ENCODE measurements around the gene ABCC2. TPM values are rescaled to one million over a fixed set of nuclear protein-coding genes. Genes with fewer than 3 reads are reported as not detected.

Gene ABCC2
- total and polyA plus RNA-seq, 2 experiments from 2014 or later = 0.45 to 2.4 TPM

DNA sequence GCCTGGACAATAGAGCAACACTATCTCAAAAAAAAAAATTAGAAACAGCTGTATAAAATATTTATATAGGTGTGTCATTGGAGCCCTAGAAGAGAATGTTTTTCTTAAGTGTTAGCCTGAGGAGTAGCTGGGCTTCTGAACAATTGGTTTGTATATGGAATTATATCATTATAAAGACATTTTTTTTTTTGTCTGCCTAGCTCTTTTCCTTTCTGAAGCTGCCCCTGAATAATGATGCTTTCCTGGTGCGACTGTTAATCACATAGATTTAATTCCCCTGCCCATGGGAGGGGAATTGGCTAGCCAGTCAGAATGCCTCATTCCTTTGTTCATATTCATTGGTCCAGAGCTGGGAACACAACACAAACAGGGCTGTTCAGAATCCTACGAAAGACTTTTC, 13.9 kb upstream of the ABCC2 start (continued):
- TF ChIP-seq, protein P1, sequence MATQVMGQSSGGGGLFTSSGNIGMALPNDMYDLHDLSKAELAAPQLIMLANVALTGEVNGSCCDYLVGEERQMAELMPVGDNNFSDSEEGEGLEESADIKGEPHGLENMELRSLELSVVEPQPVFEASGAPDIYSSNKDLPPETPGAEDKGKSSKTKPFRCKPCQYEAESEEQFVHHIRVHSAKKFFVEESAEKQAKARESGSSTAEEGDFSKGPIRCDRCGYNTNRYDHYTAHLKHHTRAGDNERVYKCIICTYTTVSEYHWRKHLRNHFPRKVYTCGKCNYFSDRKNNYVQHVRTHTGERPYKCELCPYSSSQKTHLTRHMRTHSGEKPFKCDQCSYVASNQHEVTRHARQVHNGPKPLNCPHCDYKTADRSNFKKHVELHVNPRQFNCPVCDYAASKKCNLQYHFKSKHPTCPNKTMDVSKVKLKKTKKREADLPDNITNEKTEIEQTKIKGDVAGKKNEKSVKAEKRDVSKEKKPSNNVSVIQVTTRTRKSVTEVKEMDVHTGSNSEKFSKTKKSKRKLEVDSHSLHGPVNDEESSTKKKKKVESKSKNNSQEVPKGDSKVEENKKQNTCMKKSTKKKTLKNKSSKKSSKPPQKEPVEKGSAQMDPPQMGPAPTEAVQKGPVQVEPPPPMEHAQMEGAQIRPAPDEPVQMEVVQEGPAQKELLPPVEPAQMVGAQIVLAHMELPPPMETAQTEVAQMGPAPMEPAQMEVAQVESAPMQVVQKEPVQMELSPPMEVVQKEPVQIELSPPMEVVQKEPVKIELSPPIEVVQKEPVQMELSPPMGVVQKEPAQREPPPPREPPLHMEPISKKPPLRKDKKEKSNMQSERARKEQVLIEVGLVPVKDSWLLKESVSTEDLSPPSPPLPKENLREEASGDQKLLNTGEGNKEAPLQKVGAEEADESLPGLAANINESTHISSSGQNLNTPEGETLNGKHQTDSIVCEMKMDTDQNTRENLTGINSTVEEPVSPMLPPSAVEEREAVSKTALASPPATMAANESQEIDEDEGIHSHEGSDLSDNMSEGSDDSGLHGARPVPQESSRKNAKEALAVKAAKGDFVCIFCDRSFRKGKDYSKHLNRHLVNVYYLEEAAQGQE (IDR thresholded peaks at IDR 0.05; ENCODE audit: unreplicated experiment) = no peak

DNA sequence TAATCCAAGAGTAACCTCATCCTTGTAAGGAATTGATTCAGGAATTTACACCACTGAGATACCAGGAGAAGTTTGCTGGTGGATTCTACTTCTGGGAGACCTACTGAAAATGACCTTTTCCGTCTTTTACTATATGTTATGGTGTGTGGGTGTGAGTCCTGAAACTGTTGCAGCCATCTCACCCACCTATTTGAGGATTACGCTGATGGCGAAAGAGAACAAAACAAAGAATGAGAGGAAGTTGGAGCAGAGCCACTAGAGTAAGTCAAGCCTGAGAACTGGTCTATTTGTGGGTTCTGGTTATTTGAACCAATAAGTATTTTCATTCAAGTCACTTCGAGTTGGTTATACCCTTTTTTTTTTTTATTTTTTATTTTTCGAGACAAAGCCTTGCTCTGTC, 12.7 kb upstream of the ABCC2 start:
- H3K27me3 ChIP-seq (ENCODE audit: insufficient read depth) = no peaks in the 10 kb centered on the region
- Mint-ChIP-seq H3K4me3 (no peak overlapping the region), H3K9me3 (no peaks in the 10 kb centered on the region)
- TF ChIP-seq CREB1 (CRISPR knock-in tag; IDR thresholded peaks at IDR 0.05; ENCODE audit: low read depth) (no peak), EZH2 (IDR thresholded peaks at IDR 0.05; ENCODE audit: low read depth, unreplicated experiment) (no peak), ZNF114 (CRISPR knock-in tag; IDR thresholded peaks at IDR 0.05) (no peak), ZNF331 (CRISPR knock-in tag; IDR thresholded peaks at IDR 0.05; ENCODE audit: low read depth) (no peak), NANOG (IDR thresholded peaks at IDR 0.05; ENCODE audit: borderline replicate concordance) (no peak), STAT1 (IDR thresholded peaks at IDR 0.05; ENCODE audit: unreplicated experiment) (no peak), JUNB (IDR thresholded peaks at IDR 0.05; ENCODE audit: unreplicated experiment) (no peak)
- TF ChIP-seq, protein P2, sequence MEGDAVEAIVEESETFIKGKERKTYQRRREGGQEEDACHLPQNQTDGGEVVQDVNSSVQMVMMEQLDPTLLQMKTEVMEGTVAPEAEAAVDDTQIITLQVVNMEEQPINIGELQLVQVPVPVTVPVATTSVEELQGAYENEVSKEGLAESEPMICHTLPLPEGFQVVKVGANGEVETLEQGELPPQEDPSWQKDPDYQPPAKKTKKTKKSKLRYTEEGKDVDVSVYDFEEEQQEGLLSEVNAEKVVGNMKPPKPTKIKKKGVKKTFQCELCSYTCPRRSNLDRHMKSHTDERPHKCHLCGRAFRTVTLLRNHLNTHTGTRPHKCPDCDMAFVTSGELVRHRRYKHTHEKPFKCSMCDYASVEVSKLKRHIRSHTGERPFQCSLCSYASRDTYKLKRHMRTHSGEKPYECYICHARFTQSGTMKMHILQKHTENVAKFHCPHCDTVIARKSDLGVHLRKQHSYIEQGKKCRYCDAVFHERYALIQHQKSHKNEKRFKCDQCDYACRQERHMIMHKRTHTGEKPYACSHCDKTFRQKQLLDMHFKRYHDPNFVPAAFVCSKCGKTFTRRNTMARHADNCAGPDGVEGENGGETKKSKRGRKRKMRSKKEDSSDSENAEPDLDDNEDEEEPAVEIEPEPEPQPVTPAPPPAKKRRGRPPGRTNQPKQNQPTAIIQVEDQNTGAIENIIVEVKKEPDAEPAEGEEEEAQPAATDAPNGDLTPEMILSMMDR (conservative IDR thresholded peaks at IDR 0.05; ENCODE audit: low read depth in 2 of 2) = no peak
- TF ChIP-seq, protein P3, sequence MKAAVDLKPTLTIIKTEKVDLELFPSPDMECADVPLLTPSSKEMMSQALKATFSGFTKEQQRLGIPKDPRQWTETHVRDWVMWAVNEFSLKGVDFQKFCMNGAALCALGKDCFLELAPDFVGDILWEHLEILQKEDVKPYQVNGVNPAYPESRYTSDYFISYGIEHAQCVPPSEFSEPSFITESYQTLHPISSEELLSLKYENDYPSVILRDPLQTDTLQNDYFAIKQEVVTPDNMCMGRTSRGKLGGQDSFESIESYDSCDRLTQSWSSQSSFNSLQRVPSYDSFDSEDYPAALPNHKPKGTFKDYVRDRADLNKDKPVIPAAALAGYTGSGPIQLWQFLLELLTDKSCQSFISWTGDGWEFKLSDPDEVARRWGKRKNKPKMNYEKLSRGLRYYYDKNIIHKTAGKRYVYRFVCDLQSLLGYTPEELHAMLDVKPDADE (IDR thresholded peaks at IDR 0.05) = no peak
- TF ChIP-seq, protein P1 (IDR thresholded peaks at IDR 0.05; ENCODE audit: unreplicated experiment) = no peak

More for the DNA sequence above, 12.7 kb upstream of the ABCC2 start:
- no peak overlapping the region for H3K27ac Mint-ChIP-seq
- H3K36me3 Mint-ChIP-seq (ENCODE audit: low read depth) = no peaks in the 10 kb centered on the region; the same call in 2 of the 3 replicates
- ATAC-seq (no peak), DNase-seq (ENCODE audit: low spot score) (no peak)
- H3K27me3 Mint-ChIP-seq (ENCODE audit: insufficient read depth, low read depth, poor library complexity) = no peaks in the 10 kb centered on the region
- no peak overlapping the region for H3K4me2 ChIP-seq
- H2AFZ ChIP-seq = no peak overlapping the region
- H4K20me1 ChIP-seq (replicated peaks; ENCODE audit: insufficient read depth) = no peaks in the 10 kb centered on the region
- H3K36me3 ChIP-seq (ENCODE audit: insufficient read depth) = no peaks in the 10 kb centered on the region
- no peak overlapping the region for H3K4me3 ChIP-seq
- no peaks in the 10 kb centered on the region for H3K4me1 ChIP-seq (ENCODE audit: insufficient read depth)
- no peaks in the 10 kb centered on the region for H3K9me2 ChIP-seq (ENCODE audit: insufficient read depth)
- H3F3A ChIP-seq (replicated peaks; ENCODE audit: low read depth) = no peaks in the 10 kb centered on the region
- no peaks in the 10 kb centered on the region for H3K79me2 ChIP-seq (replicated peaks; ENCODE audit: insufficient read depth)
- H3K4me1 Mint-ChIP-seq = no peaks in the 10 kb centered on the region
- no peak overlapping the region for H3K27ac ChIP-seq (ENCODE audit: low read depth)

Data from GM23338 (cell line).